WERI-Rb-1 (cell line): Measurements from ENCODE around the gene HDAC3.

Experiments
- DNase-seq: peaks from one replicate; pipeline ENCODE4 v3.0.0-alpha.2; 2020
- H3K27ac ChIP-seq: fragments of 250-450 bp; sonication (Bioruptor Pico); 2 replicates; pipeline ENCODE4 v1.5.1; 2020; ENCODE audit warnings: mild to moderate bottlenecking, moderate library complexity
- H3K27me3 ChIP-seq: fragments of 250-450 bp; sonication (Bioruptor Pico); 2 replicates; pipeline ENCODE4 v1.5.1; 2021; ENCODE audit warnings: mild to moderate bottlenecking, low read depth, moderate library complexity; ENCODE audit not compliant: insufficient read depth, severe bottlenecking
- H3K36me3 ChIP-seq: fragments of 250-450 bp; sonication (Bioruptor Pico); 2 replicates; pipeline ENCODE4 v1.5.1; 2020; ENCODE audit warnings: mild to moderate bottlenecking, moderate library complexity
- H3K4me3 ChIP-seq: 2 replicates; pipeline ENCODE4 v1.5.1; 2011; ENCODE audit warnings: low read depth, mild to moderate bottlenecking, control low read depth, low read length
- H3K9me3 ChIP-seq: fragments of 250-450 bp; sonication (Bioruptor Pico); 2 replicates; pipeline ENCODE4 v1.5.1; 2021; ENCODE audit warnings: mild to moderate bottlenecking, moderate library complexity; ENCODE audit not compliant: severe bottlenecking
- CTCF ChIP-seq: IDR thresholded peaks from 2 replicates; pipeline ENCODE4 v1.5.1; 2011; ENCODE audit warnings: low read depth, mild to moderate bottlenecking, control low read depth, inconsistent platforms, low read length

The HDAC3 gene

GRCh38 chr5:141640698-141641097 is 4.0 kb upstream of the HDAC3 start:
- no peak overlapping the region; the same call in 1 of the 2 replicates for H3K27ac ChIP-seq

GRCh38 chr5:141640051-141640415 is 3.4 kb upstream of the HDAC3 start:
- Histone ChIP-seq H3K36me3 (peaks cover 22% of the 10 kb centered on the region), H3K9me3 (no peaks in the 10 kb centered on the region), H3K27ac (no peak overlapping the region; the same call in 1 of the 2 replicates), H3K27me3 (no peaks in the 10 kb centered on the region), H3K4me3 (no peak overlapping the region)
- no peak for TF ChIP-seq CTCF
- DNase-seq = no peak

More at GRCh38 chr5:141640698-141641097, 4.0 kb upstream of the HDAC3 start:
- Histone ChIP-seq H3K27me3 (no peaks in the 10 kb centered on the region), H3K4me3 (no peak overlapping the region), H3K36me3 (peaks cover 18% of the 10 kb centered on the region), H3K9me3 (no peaks in the 10 kb centered on the region)
- TF ChIP-seq CTCF = no peak
- DNase-seq = no peak

GRCh38 chr5:141639357-141640050 is 2.9 kb upstream of the HDAC3 start:
- DNase-seq = no peak
- Histone ChIP-seq H3K27me3 (no peaks in the 10 kb centered on the region), H3K27ac (no peak overlapping the region; the same call in 1 of the 2 replicates), H3K9me3 (no peaks in the 10 kb centered on the region), H3K4me3 (no peak overlapping the region), H3K36me3 (peaks cover 27% of the 10 kb centered on the region)
- no peak for TF ChIP-seq CTCF

- Histone ChIP-seq H3K27me3 (no peaks in the 10 kb centered on the region), H3K4me3 (no peak overlapping the region), H3K27ac (no peak overlapping the region), H3K9me3 (no peaks in the 10 kb centered on the region), H3K36me3 (peaks cover 34% of the 10 kb centered on the region)
- DNase-seq = no peak
- TF ChIP-seq CTCF = no peak
These were observed 2.1 kb upstream of the HDAC3 start for GRCh38 chr5:141638771-141639170.

GRCh38 chr5:141637767-141638419 is 1.2 kb upstream of the HDAC3 start:
- Histone ChIP-seq H3K27ac (peak overlapping the region; percentile 87), H3K36me3 (peaks cover 40% of the 10 kb centered on the region), H3K27me3 (no peaks in the 10 kb centered on the region), H3K4me3 (peak overlapping the region; percentile 78), H3K9me3 (no peaks in the 10 kb centered on the region)
- peak; percentile 80 for DNase-seq
- TF ChIP-seq CTCF = peak; percentile 57; the same call in 1 of the 2 replicates
